ENCODE data around the gene HSD3B2.

GRCh38 chr1:119370748-119371147 lies 44.2 kb upstream of the HSD3B2 start:
- TF ChIP-seq CTCF (IDR thresholded peaks at IDR 0.05): no peak
- TF ChIP-seq CREM (CRISPR knock-in tag; IDR thresholded peaks at IDR 0.05): no peak
- TF ChIP-seq MAX (CRISPR knock-in tag; IDR thresholded peaks at IDR 0.05): no peak
- no peak for TF ChIP-seq GABPB1 (CRISPR knock-in tag; IDR thresholded peaks at IDR 0.05)
- TF ChIP-seq ZNF512 (CRISPR knock-in tag; IDR thresholded peaks at IDR 0.05; ENCODE audit: borderline replicate concordance): no peak
- TF ChIP-seq TCF7 (CRISPR knock-in tag; IDR thresholded peaks at IDR 0.05; ENCODE audit: low read depth): no peak
- TF ChIP-seq RELA (CRISPR knock-in tag; IDR thresholded peaks at IDR 0.05; ENCODE audit: borderline replicate concordance): no peak
- no peak for TF ChIP-seq ZNF138 (CRISPR knock-in tag; conservative IDR thresholded peaks at IDR 0.05)

Measured in WTC11 (cell line).